ENCODE data around the gene KNOP1.

The KNOP1 gene

GRCh38 chr16:19710991-19711545 is 7.0 kb downstream of the KNOP1 start:
- FAIRE-seq = no peak
- DNase-seq (ENCODE audit: insufficient read length, low spot score) = no peak
- TF ChIP-seq CTCF (IDR thresholded peaks at IDR 0.05; ENCODE audit: insufficient read depth, missing control alignments) = no peak

GRCh38 chr16:19710191-19710908 is 7.7 kb downstream of the KNOP1 start:
- TF ChIP-seq CTCF (IDR thresholded peaks at IDR 0.05; ENCODE audit: insufficient read depth, missing control alignments) = no peak
- FAIRE-seq = no peak
- DNase-seq (ENCODE audit: insufficient read length, low spot score) = no peak

- no peak for FAIRE-seq
- DNase-seq (ENCODE audit: insufficient read length, low spot score) = no peak
- no peak for TF ChIP-seq CTCF (IDR thresholded peaks at IDR 0.05; ENCODE audit: insufficient read depth, missing control alignments)
These were observed 8.5 kb downstream of the KNOP1 start for GRCh38 chr16:19709381-19710136.

- no peak for FAIRE-seq
- no peak for DNase-seq (ENCODE audit: insufficient read length, low spot score)
- TF ChIP-seq CTCF (IDR thresholded peaks at IDR 0.05; ENCODE audit: insufficient read depth, missing control alignments) = no peak
These were observed 9.5 kb downstream of the KNOP1 start for GRCh38 chr16:19708296-19709205.

- TF ChIP-seq CTCF (IDR thresholded peaks at IDR 0.05; ENCODE audit: insufficient read depth, missing control alignments) = no peak
- DNase-seq (ENCODE audit: insufficient read length, low spot score) (no peak), FAIRE-seq (no peak)
These were observed 10.3 kb downstream of the KNOP1 start for GRCh38 chr16:19707569-19708295.

- FAIRE-seq = no peak
- no peak for TF ChIP-seq CTCF (IDR thresholded peaks at IDR 0.05; ENCODE audit: insufficient read depth, missing control alignments)
- no peak for DNase-seq (ENCODE audit: insufficient read length, low spot score)
These were observed 11.2 kb downstream of the KNOP1 start for GRCh38 chr16:19706846-19707245.
